Hematopoietic multipotent progenitor cell treated with erythropoietin and hydrocortisone succinate and interleukin-3 and kit ligand, for 4 days (in vitro differentiated cells): ENCODE measurements around the gene URB1.

ENCODE experiments used
- DNase-seq: peaks from one replicate; pipeline ENCODE4 v3.0.0-alpha.2; 2015

The URB1 gene

GRCh38 chr21:32340863-32341848 is 51.7 kb downstream of the URB1 start:
- no peak for DNase-seq

GRCh38 chr21:32338209-32338921 is 54.4 kb downstream of the URB1 start:
- DNase-seq: no peak

- no peak for DNase-seq
Observed at GRCh38 chr21:32337206-32337605, 55.6 kb downstream of the URB1 start.

- DNase-seq: no peak
Observed at GRCh38 chr21:32336711-32337110, 56.1 kb downstream of the URB1 start.

GRCh38 chr21:32335601-32336575 is 56.9 kb downstream of the URB1 start:
- no peak for DNase-seq

GRCh38 chr21:32334980-32335531 is 57.8 kb downstream of the URB1 start:
- DNase-seq: no peak

GRCh38 chr21:32333953-32334673 is 58.7 kb downstream of the URB1 start:
- DNase-seq: no peak

GRCh38 chr21:32332463-32332951 is 60.3 kb downstream of the URB1 start:
- DNase-seq: no peak

GRCh38 chr21:32331444-32332305 is 61.1 kb downstream of the URB1 start:
- no peak for DNase-seq

GRCh38 chr21:32330784-32331311 is 62.0 kb downstream of the URB1 start:
- DNase-seq: no peak

- no peak for DNase-seq
Observed at GRCh38 chr21:32329776-32330175, 63.0 kb downstream of the URB1 start.

- DNase-seq: no peak
Observed at GRCh38 chr21:32329331-32329730, 63.5 kb downstream of the URB1 start.

GRCh38 chr21:32328595-32328994 is 64.2 kb downstream of the URB1 start:
- DNase-seq: no peak

GRCh38 chr21:32325706-32326105 is 67.1 kb downstream of the URB1 start:
- no peak for DNase-seq

- no peak for DNase-seq
Observed at GRCh38 chr21:32322676-32323075, 70.1 kb downstream of the URB1 start.

GRCh38 chr21:32322103-32322502 is 70.7 kb downstream of the URB1 start:
- DNase-seq: no peak

- no peak for DNase-seq
Observed at GRCh38 chr21:32321480-32321879, 71.3 kb downstream of the URB1 start.

- no peak for DNase-seq
Observed at GRCh38 chr21:32320726-32321125, 72.1 kb downstream of the URB1 start.

GRCh38 chr21:32320059-32320458 is 72.8 kb downstream of the URB1 start:
- no peak for DNase-seq

- DNase-seq: no peak
Observed at GRCh38 chr21:32319012-32319411, 73.8 kb downstream of the URB1 start.
